Retinal pigment epithelial cell (primary cell): ENCODE data around the gene NCCRP1.

Experiments
- DNase-seq: peaks from one replicate; pipeline ENCODE4 v3.0.0-alpha.2; 2010; ENCODE audit warnings: low read depth
- H3K4me3 ChIP-seq: 2 replicates; pipeline ENCODE4 v1.5.1; 2011; ENCODE audit warnings: mild to moderate bottlenecking, low read length, control low read depth, moderate library complexity
- CTCF ChIP-seq: conservative IDR thresholded peaks from 2 replicates; pipeline ENCODE4 v1.5.1; 2011; ENCODE audit warnings: low read depth, low read length, control low read depth, inconsistent platforms

NCCRP1 gene

GRCh38 chr19:39154100-39154628, 42.6 kb upstream of the NCCRP1 start:
- no peak for DNase-seq
- TF ChIP-seq CTCF: no peak
- H3K4me3 ChIP-seq: no peak overlapping the region

- DNase-seq: no peak
- peak; percentile 6 for TF ChIP-seq CTCF
- no peak overlapping the region for H3K4me3 ChIP-seq
These were observed 42.1 kb upstream of the NCCRP1 start for GRCh38 chr19:39154629-39155100.

- DNase-seq: no peak
- TF ChIP-seq CTCF: no peak
- no peak overlapping the region for H3K4me3 ChIP-seq
These were observed 41.6 kb upstream of the NCCRP1 start for GRCh38 chr19:39155114-39155700.

GRCh38 chr19:39155741-39156140, 41.0 kb upstream of the NCCRP1 start:
- TF ChIP-seq CTCF: no peak
- no peak for DNase-seq
- no peak overlapping the region for H3K4me3 ChIP-seq

GRCh38 chr19:39156326-39157230, 40.2 kb upstream of the NCCRP1 start:
- TF ChIP-seq CTCF: no peak
- H3K4me3 ChIP-seq: peak overlapping the region; percentile 41

GRCh38 chr19:39157275-39157996, 39.3 kb upstream of the NCCRP1 start:
- TF ChIP-seq CTCF: no peak
- peak overlapping the region; percentile 41 for H3K4me3 ChIP-seq
- DNase-seq: no peak

More at GRCh38 chr19:39156326-39157230, 40.2 kb upstream of the NCCRP1 start:
- DNase-seq: no peak
